NB4 (cell line): Measurements from ENCODE around the gene PSMD7.

ENCODE experiments used
- CTCF ChIP-seq: IDR thresholded peaks from one replicate; pipeline ENCODE4 v1.5.1; 2012; ENCODE audit warnings: low read depth, low read length
- MAX ChIP-seq: IDR thresholded peaks from 2 replicates; pipeline ENCODE4 v1.6.1; 2011; ENCODE audit warnings: low read depth, low read length

GRCh38 chr16:74280448-74280847, 16.2 kb upstream of the PSMD7 start:
- no peak for TF ChIP-seq CTCF
- no peak for TF ChIP-seq MAX
